Retina (tissue), 1 donor: ENCODE results near the gene RMRP.
"Not testable (repeated sequence)": the region's sequence is repeated elsewhere in the genome, so short reads cannot be mapped to it uniquely, and the experiment has no call there.

ENCODE experiments used
- DNase-seq: peaks from one replicate; pipeline ENCODE4 v3.0.0-alpha.2; 2016

Gene RMRP

DNA sequence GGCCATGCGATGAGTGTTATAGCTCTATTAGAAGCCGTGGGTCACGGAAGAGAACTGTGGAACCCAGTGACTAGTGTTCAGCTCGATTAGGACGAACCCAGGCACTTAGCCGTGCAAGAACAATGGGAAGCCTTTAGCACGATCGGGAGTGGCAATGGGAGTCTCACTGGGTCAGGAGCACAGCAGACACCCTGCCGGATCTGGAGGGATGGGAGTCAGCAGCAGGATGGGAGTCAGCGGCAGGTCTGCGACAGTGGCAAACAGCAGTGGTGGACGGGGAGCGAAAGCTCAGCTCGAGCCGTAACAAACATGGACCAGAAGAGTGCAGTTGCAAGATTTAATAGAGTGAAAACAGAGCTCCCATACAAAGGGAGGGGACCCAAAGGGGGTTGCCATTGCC is 17.4 kb downstream of the RMRP start:
- DNase-seq: not testable (repeated sequence)

DNA sequence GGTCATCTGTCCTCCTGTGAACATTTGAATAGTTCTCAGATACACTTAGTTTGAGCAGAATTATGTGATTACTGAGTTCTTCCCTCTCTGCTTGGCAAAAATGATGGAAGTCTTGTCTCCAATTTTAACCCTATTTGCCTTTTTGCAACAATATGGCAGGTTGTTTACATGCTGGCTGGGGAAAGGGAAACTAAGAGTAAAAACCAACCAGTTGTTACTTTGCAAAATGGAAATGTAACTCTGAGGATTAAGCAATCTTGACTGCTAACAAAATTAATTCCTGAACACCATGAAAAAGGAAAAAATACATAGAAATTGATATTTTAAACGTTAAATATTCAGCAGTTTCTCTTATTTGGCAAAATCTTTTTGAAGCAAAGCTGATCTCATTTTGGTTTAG is 18.2 kb downstream of the RMRP start:
- DNase-seq: no peak

DNA sequence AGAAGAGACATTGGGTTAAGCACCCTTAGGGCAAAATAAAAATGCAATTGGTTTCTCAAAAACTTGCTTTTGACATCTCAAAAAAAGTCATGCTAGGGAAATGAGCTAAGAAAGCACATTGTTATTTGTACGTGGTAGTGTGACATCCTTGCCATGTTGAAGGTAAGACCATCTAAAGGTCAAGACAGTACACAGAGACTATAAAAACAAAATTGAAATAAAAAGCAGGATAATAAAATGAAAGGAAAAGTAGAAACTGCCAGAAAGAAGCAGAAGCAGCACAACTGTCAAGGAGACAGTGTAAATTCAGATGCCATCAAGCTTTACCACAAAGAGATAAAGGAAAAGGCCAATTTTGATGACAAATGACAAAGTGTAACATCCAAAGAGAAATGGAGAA is 18.6 kb downstream of the RMRP start:
- DNase-seq: not testable (repeated sequence)

DNA sequence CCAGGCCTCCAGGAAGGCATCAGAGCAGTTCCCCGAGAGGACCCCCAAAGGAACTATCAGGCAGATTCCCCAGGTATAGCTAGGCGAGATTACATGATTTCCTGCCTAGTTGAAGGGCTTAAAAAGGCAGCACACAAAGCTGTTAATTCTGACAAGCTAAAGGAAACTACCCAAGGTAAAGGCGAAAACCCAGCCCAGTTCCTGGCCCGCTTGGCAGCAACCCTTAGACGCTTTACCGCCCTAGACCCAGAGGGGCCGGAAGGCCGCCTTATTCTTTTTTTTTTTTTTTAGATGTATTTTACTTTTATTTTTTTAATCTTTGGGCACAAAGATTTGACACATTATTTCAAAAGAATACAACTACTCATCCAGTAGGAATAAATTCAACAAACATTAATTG is 19.1 kb downstream of the RMRP start:
- DNase-seq: not testable (repeated sequence)

DNA sequence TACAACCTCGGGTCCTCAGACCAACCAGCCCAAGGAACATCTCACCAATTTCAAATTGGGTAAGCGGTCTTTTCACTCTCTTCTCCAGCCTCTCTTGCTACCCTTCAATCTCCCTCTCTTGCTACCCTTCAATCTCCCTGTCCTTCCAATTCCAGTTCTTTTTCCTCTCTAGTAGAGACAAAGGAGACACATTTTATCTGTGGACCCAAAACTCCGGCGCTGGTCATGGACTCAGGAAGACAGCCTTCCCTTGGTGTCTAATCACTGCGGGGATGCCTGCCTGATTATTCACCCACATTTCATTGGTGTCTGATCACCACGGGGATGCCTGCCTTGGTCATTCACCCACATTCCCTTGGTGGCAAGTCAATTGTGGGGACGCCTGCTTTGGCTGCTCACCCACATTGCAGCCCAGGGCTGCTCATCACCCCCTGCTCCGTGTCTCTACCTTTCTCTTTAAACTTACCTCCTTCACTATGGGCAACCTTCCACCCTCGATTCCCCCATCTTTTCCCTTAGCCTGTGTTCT is 20.3 kb downstream of the RMRP start:
- DNase-seq: not testable (repeated sequence)

DNA sequence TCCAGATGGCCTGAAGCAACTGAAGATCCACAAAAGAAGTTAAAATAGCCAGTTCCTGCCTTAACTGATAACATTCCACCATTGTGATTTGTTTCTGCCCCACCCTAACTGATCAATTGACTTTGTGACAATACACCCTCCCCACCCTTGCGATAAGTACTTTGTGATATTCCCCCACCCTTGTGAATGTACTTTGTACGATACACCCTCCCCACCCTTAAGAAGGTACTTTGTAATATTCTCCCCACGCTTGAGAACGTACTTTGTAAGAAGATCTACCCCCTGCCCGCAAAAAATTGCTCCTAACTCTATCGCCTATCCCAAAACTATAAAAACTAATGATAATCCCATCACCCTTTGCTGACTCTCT is 21.0 kb downstream of the RMRP start:
- not testable (repeated sequence) for DNase-seq

DNA sequence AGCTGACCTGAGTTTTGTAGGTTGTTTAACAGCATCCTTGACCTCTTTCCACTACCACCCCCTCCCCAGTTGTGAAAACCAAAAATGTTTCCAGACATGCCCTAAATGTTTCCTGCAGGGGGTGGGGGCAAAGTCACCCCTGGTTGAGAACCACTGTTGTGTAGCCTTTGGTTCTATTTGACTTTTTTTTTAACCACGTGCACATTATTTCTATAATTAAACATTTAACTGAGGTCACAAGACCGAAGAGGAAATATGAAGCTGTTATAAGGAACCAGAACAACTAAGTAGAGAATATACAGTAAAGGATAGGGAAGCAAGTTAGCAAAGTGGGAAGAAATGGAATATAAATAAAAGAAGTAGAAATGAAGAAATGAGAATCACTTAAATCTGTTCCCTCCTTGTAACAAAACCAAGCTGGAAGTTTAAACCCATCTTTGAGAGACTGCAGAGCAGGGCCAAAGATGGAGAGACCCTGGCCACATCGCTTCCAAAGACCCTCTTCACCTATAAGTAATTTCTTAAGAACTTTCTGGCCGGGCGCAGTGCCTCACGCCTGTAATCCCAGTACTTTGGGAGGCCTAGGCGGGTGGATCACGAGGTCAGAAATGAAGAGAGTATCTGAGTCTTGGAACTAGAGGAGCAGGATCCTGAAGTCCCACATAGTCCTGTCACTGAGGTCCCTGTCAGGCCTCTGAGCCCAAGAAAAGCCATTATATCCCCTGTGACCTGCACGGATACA is 21.5 kb downstream of the RMRP start:
- DNase-seq: no peak

DNA sequence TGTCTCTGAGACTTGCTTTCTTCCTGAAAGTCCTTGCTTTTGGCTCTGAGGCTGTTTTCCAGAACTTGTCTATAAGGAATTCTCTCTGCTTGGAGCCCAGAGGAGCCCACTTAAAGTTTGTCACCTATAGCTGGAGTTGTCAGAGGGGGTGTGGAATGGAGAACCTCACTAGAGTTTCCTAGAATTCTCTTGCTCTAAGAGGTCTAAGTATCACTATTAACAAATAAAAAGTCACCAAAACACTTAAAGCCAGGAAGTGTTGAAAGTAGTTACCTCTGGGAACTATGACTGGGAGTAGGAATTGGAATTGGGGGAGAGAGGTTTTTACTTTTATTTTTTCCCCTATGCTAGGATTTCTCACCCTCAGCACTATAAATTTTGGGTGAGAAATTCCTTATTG is 22.1 kb downstream of the RMRP start:
- no peak for DNase-seq

DNA sequence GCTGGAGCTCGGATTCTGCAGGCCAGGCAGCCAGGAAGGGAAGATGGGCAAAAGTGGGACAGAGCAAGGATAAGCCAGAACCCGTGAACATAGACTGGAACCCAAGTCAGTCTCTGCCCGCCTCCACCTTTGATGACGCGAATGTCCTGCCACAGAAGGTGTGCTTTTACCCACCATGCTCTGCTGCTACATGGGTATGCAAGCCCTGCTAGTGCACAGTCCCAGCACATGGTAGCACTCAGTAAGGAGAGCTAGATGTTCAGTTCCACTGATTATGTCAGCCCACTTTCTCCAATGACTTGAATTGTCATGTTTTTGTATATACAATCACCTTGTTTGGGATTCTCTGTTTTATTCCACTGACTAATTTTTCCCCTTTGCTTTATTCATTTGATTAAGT is 28.2 kb downstream of the RMRP start:
- no peak for DNase-seq

DNA sequence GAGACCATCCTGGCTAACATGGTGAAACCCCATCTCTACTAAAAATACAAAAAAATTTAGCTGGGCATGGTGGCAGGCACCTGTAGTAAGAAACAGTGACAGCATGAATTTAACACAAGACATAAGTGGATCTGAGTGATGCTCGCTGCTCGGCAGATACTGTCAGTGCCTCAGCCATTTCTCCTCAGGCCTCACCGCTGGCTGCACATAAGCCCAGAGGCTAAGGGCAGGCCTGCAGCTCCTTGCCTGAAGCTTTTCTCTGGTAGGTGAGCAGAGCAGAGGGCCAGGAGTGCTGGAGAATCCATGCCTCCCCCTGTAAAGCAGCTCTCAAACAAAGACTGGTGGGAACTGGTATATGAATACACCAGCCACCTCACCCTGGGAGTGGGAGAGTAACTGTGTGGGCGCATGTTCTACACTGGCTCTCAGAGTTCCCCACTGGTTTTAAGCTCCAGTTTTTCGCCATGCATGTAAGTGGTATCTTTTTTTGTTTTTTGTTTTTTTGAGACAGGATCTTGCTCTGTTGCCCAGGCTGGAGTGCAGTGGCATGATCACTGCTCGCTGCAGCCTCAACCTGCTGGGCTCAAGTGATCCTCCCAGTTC is 29.3 kb downstream of the RMRP start:
- no peak for DNase-seq

DNA sequence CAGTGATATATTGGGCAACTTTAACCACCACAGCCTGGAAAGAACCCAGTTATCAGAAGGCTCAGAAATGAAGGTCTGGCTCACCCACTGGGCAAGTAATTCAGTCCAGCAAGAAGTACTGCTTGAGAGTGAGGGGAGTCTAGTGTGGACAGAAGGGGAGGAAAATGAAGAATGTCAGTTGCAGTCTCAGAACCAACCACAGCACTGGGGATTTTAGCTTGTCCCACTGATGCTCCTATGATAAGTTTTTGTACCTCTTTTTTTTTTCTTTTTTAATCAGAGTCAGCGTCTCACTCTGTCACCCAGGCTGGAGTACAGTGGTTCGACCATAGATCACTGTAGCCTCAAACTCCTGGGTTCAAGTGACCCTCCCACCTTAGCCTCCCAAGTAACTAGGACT is 30.2 kb downstream of the RMRP start:
- DNase-seq: no peak

DNA sequence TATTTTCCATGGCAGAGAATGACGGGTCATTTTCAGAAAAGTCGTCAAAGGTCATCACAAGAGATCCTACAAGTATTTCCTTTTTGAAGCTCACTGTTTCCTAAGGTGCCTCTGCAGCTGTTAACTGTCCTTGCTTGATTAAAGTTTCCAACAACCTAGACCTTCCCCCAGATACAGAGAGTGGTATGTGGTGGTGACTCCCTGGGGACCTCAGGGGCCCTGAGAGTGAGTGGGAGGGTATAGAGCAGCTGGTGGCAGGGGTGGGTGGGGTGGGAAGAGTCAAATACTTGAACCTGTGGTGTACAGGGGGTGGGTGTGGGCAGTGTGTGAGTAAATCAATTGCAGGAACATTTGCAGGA is 38.0 kb downstream of the RMRP start:
- no peak for DNase-seq

DNA sequence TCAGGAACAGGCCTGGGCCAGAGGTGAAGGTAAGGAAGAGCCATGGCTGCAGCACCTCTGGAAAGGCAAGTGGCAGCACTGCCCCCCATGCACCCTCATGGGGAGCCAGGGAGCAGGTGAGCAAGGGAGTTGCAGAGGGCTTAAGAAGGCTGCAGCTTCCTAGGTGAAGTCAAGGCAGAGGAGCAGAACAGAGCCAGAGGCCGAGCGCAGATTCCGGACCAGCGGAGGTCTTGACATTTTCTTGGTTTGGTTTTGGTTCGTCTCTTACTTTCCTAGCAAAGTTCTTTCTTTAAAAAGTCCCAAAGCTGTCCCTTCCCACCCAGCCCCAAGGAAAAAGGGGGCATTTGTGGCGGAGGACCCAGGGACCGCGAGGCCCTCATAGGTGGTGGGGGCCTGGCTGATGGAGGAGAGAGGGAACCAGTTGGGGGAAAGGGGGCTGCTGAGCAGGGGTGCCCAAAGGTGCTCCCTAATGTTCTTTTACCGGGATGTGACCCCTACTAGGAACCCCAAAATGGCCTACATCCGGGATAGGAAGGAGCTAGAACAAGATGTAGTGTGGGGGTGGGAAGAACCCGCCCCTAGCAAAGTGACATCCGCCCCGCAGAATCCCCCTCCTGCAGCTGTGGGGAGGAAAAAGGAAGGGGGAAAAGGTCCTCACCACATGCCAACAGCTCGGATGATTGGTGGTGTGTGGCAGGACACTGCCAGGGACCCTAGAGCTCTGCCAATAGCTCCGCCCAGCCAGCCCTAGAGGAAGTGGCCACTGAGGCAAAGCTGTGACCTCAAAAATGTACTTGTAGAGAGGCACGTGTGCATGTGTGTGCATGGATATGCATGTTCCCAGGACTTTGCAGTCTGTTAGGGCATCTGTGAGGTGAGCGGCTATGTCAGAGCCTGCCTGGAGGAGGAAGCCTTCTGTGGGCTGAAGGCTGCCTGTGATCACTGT is 38.7 kb downstream of the RMRP start:
- no peak for DNase-seq

DNA sequence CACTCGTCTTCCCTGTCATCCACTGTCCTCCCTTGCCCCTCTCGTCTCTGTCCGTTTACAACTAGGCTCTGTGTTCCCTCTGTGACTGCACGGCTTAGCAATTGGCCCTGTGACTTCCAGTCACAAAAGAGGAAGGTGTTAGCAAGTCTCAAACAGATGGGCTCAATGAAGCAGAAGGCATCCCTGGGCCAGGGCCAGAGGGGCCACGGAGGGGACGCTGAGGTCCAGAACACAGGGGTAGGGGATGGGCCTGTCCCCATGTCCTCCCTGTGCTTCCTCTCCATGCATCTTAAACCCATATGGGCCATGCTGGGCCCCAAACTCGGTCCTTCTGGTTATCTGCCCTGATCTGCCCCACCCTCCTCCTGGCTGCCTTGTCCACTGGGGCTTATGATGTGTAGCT is 39.5 kb downstream of the RMRP start, which contains the start of gene CD72:
Gene CD72, minus strand, starts transcription at position 89 of the 403 bp plus-strand sequence. CDS start 110 bp downstream, outside the sequence.
- peak; percentile 63 for DNase-seq

DNA sequence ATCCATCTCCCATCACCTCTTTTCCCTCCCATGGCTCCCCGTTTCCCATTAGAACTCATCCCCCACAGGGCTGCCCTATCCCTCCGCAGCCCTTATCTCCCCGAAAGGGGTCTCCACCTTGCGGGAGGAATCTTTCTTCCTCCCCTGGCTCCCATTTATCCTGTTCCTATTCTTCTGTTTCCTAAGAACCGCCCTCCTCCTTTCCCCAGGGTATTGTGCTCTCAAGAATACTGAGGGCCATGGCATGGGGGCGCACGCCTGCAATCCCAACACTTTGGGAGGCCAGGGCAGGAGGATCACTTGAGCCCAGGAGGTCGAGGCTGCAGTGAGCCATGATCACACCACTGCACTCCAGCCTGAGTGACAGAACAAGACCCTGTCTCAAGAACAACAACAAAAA is 40.3 kb downstream of the RMRP start:
- no peak for DNase-seq

DNA sequence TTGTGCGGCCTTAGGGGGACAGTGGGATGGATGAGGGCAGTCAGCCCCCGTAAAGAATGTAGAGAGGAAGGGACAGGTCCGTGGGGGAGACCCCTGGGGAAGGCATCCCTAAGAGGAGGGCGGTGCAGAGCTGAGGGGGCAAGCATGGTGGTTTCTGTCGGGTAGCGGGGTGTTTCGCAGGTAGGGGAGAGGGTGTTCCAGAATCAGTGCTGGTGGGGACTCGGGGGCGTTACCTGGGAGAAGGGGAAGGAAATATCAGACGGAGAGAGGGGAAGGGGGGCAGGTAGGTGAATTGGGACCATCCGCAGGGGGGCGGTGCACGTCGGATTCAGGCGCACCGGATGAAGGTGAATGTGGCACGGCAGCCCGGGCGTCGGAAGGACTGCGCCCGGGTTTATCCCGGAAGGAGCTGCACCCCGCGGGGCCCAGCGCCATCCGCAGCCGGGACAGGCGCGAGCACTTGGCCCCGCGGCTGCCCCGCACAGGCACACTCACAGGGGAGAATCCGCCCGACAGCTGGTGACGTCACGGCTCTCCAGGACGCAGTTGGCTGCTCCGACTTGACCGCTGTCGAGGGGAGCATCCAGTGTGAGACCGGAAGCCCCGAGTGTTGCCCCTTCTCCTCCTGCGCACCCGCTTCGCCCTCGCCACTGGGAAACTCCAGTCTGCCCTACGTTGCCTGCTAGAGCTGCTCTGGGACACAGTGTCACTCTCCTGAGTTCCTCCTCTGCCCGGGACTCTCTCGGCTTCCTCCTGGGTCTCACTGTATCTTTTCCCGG is 40.9 kb downstream of the RMRP start:
- peak; percentile 63 for DNase-seq

DNA sequence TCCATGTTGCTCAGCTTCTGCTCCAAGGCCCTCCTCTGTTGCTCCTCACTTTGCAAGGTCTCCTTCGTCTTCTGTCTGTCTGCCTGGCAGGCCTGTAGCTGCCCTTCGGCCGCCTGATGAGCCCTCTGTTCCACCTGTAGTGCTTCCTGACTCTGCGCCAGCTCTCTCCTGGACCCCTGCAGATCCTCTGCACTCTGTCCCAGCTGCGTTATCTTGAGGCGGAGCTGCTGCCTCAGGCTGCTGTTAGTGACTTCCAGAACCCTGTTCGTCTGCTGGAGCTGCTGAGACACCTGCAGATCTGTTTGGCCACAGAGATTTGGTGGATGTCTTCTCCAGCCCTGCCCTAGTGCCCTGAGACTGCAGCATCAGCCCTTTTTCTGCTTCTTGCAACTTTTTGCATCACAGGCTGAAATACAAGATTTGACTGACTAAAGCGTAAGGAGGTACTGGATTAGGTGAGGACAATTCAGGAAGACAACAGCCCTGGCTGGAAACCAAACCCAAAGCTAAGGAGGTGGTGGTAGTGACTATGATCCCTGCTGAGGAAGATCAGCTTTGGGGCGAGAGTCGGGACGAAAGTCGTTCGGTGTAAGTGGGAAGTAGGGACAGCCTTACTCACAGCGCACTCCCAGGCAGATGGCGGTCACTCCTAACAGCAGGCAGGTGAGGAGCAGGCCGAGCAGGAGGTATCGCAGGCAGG is 41.7 kb downstream of the RMRP start:
- peak; percentile 11 for DNase-seq

DNA sequence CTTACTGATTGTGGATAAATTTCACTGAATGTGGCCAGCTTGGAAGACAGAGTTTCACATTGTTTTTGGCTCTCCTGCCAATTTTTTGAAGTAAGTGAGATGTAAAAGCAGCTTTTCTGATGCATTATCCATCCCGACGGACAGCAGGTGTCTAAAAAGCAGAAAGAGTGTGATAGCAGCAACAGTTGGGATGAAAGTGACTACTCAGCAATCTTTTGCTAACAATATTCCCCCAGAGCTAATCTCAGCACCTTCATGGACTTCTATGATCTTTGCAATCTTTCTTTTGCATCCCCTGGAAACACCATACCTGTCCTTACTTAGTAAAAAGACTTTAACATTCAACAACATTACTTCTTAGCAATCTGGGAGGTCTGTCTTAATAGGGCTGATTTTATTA is 45.0 kb downstream of the RMRP start:
- DNase-seq: no peak

DNA sequence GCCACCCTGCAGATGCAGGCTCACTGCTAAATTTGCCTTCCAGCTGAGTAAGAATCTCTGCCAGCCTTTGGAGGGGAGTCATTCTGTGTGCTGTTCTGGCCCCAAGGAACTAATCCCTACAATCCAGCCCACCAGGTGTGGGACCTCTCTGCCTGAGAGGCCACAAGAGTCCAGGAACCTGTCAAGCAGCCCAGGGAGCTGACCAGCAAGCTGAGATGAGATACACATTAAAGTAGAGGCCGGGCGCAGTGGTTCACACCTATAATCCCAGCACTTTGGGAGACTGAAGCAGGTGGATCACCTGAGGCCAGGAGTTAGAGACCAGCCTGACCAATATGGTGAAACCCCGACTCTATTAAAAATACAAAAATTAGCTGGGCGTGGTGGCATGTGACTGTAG is 45.8 kb downstream of the RMRP start:
- DNase-seq: not testable (repeated sequence)

DNA sequence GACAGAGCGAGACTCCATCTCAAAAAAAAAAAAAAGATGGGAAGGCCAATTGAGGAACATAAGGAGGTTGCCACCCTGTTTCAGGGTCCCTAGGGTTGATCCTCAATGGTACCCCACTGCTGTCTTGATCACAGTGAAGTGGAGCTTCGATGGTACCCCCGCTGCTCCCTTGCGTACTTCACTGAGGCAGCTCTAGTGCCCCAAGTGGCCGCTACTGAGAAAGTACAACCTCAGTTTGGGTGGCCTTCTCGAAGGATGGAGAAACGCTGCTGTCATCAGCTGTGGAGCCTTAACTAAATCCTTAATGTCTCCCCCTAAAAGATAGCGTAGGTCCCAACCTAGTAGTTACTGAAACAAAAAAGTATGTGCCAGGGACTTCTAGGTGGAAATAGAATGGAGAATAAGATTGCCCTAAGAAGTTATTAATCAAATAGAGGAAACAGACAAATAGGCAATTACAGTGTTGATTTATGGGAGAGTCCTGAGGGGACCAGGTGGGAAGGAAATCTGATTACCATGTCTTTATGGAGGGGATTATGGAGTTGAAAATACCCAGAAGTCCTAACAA is 46.5 kb downstream of the RMRP start:
- peak; percentile 30 for DNase-seq

DNA sequence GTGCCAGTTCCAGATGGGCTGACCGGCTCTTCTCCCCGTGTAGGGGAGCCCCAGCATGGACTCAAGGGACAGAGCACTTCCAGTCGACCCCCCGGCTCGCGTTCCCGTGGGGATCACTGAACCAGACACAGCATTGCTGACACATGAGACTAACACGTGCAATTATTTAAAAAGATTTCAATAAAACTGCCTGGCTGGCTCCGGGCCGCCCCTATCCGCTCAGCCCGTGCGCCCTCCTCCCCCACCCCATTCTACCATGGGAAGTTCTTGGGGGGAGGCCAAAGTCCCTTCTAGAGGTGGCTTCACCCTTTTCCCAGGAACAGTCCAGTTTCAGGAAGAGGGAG is 48.0 kb downstream of the RMRP start:
- no peak for DNase-seq
